SK-MEL-5 (cell line): ENCODE measurements around the gene NPBWR2. TPM values are rescaled to one million over a fixed set of nuclear protein-coding genes. Genes with fewer than 3 reads are reported as not detected.
"Not testable (repeated sequence)": the region's sequence is repeated elsewhere in the genome, so short reads cannot be mapped to it uniquely, and the experiment has no call there.

Source experiments
- DNase-seq: peaks from one replicate; pipeline ENCODE4 v3.0.0-alpha.2; 2016; ENCODE audit warnings: low read depth, low spot score
- in situ Hi-C: cut with HindIII; loops from 2 replicates; pipeline ENCODE4 v1.10.0; 2016; ENCODE audit warnings: low sequenced_read_pairs, high pct_unique_total_duplicates, low pct_unique_long_range_greater_than_20kb
- total RNA-seq: library from RNA; depleted of rRNA; stranded (reverse); fragments of >200 nt; shearing (Covaris generic); gene quantifications from 2 replicates; pipeline ENCODE4 v1.2.3, GENCODE V29; 2014

NPBWR2 gene
- total RNA-seq, 1 experiment from 2014 or later = not detected

DNA sequence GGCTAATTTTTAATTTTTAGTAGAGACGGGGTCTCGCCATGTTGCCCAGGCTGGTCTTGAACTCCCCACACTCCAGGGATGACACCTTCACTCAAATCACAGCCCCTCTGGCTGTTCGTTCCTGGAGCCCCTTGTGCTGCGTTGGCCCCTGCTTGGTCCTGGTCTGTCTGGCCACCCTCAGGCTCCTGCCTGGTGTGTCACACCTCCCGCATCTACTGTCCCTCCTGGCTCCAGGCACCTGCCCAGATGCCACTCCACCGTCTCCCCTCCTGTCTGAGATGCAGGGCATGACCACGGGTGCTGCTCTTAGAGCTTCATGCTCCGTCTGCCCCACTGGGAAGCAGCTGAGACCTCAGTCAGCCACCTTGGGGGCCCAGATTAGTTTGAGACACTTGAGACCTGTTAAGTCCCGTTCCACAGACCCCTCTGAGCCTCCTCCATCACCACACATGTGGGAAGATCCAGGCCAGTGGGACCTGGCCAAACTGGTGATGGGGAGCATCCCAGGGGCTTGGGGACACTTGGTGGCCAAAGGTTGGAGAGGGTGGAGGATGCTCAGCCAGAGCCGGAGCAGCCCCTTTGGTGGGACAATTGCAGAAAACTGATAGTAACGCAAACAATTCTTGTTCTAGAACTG, 21.9 kb upstream of the NPBWR2 start:
- in situ Hi-C loops = no loop called here
- DNase-seq = no peak

- in situ Hi-C loops, DNase-seq: not testable (repeated sequence)
These were observed 16.2 kb upstream of the NPBWR2 start for GRCh38 chr20:64123517-64123916.

DNA sequence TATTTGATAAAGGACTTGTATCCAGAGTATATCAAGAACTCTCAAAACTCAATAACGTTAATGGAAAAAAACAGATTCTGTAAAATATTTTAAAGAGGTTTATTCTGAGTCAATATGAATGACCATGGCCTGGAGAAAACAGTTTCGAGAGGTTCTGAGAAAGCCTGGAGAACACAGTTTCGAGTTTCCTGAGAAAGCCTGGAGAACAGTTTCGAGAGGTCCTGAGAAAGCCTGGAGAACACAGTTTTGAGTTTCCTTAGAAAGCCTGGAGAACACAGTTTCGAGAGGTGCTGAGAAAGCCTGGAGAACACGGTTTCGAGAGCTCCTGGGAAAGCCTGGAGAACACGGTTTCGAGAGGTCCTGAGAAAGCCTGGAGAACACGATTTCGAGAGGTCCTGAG, 15.6 kb upstream of the NPBWR2 start:
- in situ Hi-C loops, DNase-seq: not testable (repeated sequence)

- no peak for DNase-seq
- in situ Hi-C loops = no loop called here
These were observed 14.2 kb upstream of the NPBWR2 start for GRCh38 chr20:64121586-64121985.

DNA sequence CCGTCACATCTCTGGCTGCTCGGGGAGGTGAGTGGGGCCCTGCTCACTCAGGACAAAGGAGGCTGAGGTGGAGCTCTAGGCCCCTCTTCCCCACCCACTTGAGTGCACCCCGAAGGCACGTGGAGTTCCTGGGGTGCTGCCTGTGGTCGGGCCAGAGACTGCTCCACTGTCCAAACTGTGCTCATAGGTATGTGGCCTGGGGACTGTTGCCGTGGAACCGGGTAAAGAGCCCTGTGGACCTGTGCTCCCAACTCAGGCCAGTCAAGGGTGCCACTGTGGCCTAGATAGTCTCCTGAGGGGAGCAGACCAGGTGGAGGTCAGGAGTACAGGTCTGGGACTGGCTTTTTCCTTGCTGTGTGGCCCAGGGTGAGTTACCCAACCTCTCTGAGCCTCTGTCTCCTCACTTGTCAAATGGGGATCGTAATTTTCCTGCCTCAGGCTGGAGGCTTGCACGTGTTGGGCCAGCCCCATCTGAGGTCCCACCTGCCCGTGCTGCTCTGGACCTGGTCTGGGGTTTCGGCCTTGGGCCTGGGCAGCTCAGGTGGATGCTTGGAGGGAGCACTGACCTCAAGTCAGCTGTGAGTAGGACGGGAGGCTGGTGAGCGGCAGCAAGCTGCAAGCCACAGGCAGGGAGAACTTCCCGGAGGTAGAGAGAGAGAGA, 12.4 kb upstream of the NPBWR2 start:
- in situ Hi-C loops = no loop called here

DNA sequence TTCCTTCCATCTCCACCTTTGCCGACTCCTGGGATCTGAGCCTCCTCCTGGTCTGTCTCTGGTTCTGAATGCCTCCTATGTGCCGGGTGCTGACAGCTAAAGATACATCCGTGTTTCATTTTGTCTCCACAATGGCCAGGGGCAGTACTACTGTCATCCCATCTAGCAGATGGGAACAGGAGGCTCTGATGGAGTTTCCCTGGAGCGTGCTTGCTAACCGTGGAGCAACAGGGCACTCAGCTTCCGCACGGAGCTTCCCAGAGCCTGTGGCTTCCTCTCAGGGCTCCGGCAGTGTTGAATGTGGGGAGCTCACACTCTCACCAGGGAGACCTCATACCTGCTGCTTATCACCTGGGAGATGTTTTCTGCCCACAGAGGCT, 11.9 kb upstream of the NPBWR2 start:
- in situ Hi-C loops = no loop called here
- no peak for DNase-seq

More for the DNA sequence above, 12.4 kb upstream of the NPBWR2 start:
- no peak for DNase-seq

DNA sequence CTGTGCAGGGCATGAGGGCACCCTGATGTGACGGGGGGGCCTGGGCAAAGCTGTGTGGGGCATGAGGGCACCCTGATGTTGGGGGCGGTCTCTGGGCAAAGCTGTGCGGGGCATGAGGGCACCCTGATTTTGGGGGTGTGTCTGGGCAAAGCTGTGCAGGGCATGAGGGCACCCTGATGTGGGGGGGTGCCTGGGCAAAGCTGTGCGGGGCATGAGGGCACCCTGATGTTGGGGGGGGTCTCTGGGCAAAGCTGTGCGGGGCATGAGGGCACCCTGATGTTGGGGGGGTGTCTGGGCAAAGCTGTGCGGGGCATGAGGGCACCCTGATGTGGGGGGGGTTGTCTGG, 10.0 kb upstream of the NPBWR2 start:
- DNase-seq, in situ Hi-C loops: not testable (repeated sequence)

GRCh38 chr20:64116541-64117431, 9.4 kb upstream of the NPBWR2 start:
- no peak for DNase-seq
- in situ Hi-C loops = no loop called here

DNA sequence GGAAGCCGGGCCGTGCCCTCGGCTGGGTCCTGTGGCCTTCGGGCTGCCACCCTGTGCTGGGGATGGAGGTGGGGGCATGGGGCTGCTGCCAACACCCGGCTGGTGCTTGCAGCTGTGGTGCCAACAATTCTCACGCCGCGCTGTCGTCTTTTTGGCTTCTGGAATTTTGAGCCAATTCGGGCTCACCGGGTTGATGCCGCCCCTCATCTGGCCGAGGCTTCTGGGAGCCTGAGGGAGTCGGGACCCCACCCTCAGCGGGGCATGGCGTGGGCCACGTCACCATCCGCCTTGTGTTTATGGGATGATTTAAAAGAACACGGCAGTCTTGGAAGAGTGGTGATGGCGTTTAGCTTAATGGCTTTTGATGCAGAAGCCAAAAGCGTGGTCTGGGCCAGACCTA, 8.7 kb upstream of the NPBWR2 start:
- no peak for DNase-seq
- in situ Hi-C loops = no loop called here

GRCh38 chr20:64115171-64115911, 8.0 kb upstream of the NPBWR2 start:
- in situ Hi-C loops = no loop called here
- no peak for DNase-seq

GRCh38 chr20:64114356-64114971, 7.1 kb upstream of the NPBWR2 start:
- no peak for DNase-seq
- in situ Hi-C loops = no loop called here

DNA sequence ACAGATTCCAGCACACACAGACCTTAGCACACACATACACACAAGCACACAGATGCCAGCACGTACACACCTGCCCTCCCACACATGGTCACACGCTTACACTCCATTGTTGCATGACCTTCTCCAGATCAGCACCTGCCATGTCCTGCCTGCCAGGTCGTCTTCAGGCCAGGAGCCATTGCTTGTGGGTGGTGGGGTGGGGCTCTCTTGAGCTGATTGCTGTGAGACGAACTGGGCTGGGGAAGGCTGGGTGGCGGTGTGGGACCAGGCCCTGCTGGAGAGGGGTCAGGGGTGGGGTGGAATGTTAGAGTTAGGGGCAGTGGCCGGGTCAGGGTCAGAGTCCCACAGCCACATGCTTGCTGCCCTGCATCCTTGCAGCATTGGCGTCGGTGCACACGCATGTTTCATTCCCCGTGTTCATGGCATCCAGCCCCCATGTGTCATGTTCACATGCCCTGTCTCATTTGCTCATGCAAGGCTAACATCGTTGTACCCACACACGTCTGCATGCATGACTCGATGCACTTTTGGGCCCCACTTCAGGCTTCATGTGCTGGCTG, 6.5 kb upstream of the NPBWR2 start:
- no peak for DNase-seq
- in situ Hi-C loops = no loop called here

GRCh38 chr20:64113444-64113775, 6.0 kb upstream of the NPBWR2 start:
- DNase-seq = no peak
- in situ Hi-C loops = no loop called here

- in situ Hi-C loops = no loop called here
- no peak for DNase-seq
These were observed 5.5 kb upstream of the NPBWR2 start for GRCh38 chr20:64112691-64113443.

- in situ Hi-C loops = no loop called here
- peak; percentile 32 for DNase-seq
These were observed 4.7 kb upstream of the NPBWR2 start for GRCh38 chr20:64111841-64112641.

DNA sequence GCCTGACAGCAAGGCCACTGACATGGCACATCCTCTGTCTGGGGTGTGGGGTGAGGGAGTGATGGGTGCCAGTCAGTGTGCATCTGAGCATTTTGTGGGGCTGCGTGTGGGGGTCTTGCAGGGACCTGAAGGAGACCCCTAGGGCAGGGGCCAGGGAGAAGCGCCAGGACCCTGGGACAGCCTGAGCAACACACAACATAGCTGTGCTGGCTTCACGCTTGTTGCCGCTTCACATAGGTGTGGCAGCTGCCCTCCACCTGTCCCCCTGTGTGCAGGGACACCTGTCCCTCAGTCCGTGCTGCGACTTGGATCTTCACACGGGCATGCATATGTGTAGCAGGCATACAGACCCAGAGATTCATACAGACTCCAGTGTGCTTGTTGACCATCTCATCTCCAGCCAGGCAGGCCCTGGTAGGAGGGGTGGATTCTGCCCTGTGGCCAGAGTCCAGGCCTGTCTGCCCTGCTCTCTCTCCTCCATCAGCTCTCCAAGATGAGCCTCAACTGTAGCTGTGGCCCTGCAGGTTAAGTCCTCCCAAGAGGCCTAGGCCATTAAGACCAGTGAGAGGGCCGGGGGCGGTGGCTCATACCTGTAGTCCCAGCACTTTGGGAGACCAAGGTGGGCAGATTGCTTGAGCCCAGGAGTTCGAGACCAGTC, 3.2 kb upstream of the NPBWR2 start:
- in situ Hi-C loops = no loop called here
- DNase-seq = no peak
